IPS DF 4.7 (cell line): Measurements from ENCODE around the gene MSI2.

ENCODE experiments used
- DNase-seq: peaks from one replicate; pipeline ENCODE4 v3.0.0-alpha.2; 2013; ENCODE audit warnings: low spot score; ENCODE audit errors: extremely low read depth

Gene MSI2

GRCh38 chr17:57246257-57246656 is 10.1 kb upstream of the MSI2 start:
- DNase-seq = no peak

GRCh38 chr17:57247261-57247660 is 9.1 kb upstream of the MSI2 start:
- no peak for DNase-seq

DNA sequence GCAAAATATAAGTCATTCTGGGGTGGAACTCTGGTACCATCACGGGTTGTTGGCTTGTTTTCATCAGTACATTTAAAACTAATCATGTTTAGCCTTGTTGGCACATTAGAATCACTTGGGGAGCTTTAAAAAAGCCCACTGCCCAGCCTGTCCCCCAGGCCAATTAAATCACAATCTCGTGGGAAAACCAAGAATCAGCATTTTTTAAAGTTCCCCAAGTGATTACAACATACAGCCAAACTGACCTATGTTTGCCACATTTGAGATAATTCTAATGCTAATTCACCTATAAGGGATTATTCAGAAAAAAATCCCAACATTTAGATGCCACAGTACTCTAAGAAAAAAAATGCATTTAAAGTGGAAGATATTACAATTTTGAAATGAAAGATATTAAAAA is 8.4 kb upstream of the MSI2 start:
- DNase-seq = no peak

GRCh38 chr17:57249520-57249919 is 6.8 kb upstream of the MSI2 start:
- DNase-seq = no peak

DNA sequence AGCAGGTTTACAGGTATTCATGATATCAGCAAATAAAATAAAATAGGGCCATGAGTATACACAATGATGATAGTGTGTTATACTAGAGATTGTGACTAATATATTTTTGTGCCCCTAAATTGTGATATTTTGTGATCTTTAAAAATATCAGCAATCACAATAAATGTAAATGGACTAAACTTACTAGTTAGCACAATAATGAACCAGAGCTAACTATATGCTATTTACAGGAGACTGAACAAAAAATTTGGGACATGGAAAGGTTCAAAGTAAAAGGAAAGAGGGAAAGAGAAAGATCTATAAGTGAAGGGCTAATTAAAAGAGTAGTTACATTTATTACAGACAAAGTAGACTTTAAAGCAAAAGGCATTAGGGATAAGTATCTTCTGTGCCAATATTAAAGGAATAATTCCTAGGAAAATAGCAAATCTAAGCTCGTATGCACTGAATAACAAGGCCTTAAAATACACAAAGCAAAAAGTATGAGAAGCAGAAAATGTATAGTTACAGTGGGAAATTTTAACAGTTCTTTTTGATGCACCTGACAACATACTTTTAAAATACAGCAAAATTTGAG is 5.0 kb upstream of the MSI2 start:
- DNase-seq = no peak

DNA sequence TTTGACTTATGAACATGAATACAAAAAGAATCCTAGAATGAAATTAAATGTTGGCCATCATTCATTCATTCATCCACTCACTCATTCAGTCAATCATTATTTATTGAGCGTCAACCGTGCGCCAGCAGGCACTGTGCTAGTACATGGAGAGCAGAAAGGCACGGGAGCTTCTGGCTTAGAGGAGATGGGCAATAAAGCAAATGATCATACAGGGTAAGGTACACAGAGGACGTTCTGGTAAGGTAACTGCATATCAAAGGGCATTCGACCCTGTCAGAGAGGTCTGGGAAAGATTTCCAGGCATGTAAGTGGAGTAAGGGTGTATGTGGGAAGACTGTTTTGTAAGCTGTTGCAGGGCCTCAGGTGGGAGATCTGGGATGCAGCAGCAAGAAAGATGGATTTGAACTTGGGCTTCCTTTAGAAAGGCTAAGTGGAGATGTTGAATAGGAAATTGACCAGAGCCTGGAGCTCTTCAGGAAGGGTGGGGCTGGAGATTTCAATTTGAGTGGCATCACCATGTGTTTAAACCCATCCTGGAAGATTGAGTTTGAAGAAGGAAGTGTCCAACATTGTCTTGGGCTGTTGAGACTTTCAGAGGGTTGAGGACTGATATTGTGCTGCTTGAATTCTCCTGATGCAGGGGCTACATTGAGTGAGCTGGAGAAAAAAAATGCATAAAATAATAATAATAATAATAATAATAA is 2.8 kb upstream of the MSI2 start:
- no peak for DNase-seq

DNA sequence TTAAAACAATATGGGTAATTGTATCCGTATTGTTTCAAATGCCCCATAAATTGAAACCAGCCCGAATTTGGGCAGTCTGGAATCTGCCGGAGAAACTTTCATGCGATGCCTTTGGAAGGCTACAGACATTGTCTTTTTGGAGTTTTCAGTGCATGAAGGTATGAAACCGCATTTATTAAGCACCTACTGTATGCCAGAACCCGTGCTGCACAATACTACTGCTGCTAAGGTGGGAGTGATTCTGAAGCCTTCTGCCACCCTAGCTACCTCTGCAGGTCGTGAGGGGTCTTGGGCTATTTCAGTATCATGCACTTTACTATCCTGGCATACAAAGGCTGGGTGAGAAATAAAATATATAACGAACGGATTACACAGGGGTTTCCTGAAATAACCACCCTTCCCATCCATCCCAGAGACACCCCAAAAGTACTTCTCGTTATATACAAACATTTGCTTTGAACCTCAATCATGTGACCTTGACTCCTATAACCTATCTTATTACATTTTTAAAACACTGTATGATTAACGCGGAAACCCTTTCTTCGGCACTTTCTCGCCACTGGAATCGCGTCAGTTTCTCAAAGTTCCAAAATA is 1.0 kb upstream of the MSI2 start:
- no peak for DNase-seq

DNA sequence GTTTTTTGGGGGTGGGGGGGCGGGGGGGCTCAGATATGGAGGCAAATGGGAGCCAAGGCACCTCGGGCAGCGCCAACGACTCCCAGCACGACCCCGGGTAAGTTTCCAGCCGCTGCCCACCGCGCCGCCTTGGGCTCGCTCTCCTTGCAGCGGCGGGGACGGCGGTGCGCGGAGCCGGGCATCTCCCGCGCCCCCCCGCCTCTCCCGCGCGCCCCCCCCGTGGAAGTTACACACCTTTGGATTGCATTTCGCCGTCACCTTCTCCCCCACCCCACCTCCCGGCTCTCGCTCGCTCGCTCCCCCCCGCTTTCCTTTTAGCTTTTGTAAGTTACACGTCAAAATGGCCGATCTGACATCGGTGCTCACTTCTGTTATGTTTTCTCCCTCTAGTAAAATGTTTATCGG is 387 bp downstream of the MSI2 start:
- DNase-seq = no peak

DNA sequence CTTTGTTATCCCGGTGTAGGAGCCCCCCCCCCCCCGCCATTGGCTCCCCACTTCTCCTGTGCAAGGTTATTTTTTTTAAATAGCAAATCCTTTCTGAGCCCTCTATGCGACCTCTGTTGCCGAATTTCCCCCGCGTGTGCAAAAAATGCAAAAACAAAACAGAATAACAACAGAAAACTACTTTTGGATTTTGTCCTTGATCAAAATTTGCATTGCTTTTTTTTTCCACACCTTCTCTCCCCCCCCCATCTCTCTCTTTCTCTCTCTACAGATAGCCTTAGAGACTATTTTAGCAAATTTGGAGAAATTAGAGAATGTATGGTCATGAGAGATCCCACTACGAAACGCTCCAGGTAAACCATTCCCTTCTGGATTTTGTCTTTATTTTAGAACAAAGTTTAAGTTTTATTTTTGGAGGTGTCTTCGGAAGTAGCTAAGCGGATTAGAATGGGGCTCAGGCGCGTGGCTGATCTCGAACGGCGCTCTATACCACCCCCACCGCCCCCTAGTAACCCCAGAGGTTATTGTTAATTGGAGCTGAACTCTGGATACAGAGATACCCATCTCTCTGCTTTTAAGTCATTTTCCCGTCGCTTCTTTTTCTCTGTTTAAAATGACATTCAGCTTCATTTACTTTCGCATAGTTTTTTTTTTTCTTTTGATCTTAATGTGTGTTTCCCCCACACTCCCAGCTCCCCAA is 1.0 kb downstream of the MSI2 start:
- DNase-seq = no peak

DNA sequence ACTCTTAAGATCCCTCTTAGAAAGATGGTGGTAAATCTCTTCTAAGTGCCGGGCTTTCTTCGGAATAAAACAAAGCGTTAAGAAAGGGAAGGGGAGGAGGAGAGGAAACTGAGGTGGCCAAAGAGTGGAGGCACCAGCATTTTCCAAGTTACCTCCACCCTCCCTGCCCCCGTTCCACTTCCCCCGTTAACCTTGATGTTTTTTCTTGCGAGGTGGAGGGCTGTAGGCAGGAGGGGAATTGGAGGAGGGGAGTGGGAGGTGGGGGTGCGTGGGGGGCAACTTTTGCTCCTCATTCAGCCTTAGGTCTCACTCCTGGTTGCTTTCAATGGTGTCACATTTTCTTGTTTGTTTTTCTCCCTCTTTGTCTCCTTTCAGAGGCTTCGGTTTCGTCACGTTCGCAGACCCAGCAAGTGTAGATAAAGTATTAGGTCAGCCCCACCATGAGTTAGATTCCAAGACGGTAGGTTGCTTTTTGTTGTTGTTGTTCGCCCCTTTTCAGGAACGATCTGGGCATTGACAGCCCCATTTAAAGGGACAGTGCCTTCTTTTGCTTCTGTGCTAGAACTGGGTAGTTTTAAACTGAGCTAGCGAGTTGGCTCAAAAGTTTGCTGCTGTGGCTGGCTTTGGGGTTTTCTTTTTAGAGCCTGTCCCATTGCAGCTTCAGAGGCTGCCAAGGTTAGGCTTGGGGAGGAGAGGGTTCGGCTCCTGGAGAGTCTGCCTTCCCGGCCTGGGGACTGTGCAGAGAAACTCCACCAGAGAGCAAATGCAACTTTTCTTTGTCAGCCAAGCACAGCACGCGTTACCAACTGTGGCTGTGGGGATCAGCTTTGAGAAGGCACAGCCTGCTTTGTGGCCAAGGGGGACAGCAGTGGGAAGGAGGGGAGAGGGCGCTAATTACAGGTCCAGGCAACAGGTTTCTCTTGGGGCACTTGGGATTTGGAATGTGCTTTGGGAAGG is 1.9 kb downstream of the MSI2 start:
- DNase-seq = no peak

- DNase-seq = no peak
Measured at GRCh38 chr17:57259306-57259705, 3.0 kb downstream of the MSI2 start.

- no peak for DNase-seq
Measured at GRCh38 chr17:57259817-57260216, 3.5 kb downstream of the MSI2 start.

- DNase-seq = no peak
Measured at GRCh38 chr17:57260325-57261083, 4.2 kb downstream of the MSI2 start.

GRCh38 chr17:57261084-57261461 is 4.8 kb downstream of the MSI2 start:
- no peak for DNase-seq

DNA sequence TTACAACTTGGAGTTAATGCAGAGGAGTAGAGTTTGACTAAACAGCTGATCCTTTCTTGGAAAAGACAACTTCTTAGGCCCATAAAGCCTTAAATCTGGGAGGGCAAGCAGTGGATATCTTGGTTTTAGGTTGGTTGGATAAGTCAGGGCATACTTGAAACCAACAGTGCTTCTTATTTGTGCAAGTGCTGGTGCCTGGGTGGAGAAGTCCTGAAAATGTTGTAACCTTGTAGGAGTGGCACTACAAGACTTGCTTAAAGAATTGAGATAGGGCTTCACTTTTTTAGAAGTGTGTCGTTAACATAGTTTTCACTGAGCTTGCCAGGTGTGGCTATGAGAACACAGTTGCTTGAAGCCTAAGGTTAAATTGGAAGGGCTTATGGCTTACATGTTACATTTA is 6.2 kb downstream of the MSI2 start:
- no peak for DNase-seq

- DNase-seq = no peak
Measured at GRCh38 chr17:57264250-57264649, 7.9 kb downstream of the MSI2 start.

GRCh38 chr17:57264776-57265175 is 8.5 kb downstream of the MSI2 start:
- no peak for DNase-seq

DNA sequence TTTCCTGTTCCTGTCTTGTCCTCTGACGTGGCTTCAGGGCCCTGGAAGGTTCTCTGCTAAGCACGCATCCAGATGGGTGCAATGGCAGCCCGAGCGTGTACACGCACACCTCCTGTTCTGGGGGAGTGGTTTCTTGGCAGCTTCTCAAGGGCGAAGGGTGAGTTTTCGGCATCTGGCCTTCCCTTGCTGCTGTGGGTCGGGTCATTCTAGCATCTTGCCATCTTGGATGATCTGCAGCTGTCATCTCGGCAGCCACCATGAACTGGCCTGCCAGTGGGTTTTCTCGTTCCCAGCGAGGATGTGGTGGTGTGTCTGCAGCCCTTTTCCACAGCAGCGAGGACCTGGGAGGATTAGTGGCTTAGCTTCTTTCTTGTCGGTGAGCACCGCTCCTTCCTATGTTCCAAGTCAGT is 10.6 kb downstream of the MSI2 start:
- no peak for DNase-seq

GRCh38 chr17:57268181-57268580 is 11.9 kb downstream of the MSI2 start:
- DNase-seq = no peak

GRCh38 chr17:57269052-57269451 is 12.7 kb downstream of the MSI2 start:
- no peak for DNase-seq
